ENCODE data around the gene TFF3. TPM values are rescaled to one million over a fixed set of nuclear protein-coding genes. Genes with fewer than 3 reads are reported as not detected.
A peak's percentile ranks its signal among the peaks of the same experiment; 100 is the strongest.

TFF3 gene
- total RNA-seq, 2 experiments from 2014 or later, result not detected

- H3K9me3 ChIP-seq (ENCODE audit: control insufficient read depth in 1 of 2, insufficient read depth in 1 of 2, low read length in 2 of 2), result no peaks in the 10 kb centered on the region
- H3K27ac ChIP-seq (ENCODE audit: low read depth in 1 of 2, low read length in 2 of 2), result no peak overlapping the region
- DNase-seq (no peak), ATAC-seq (ENCODE audit: poor library complexity) (no peak)
- H3K27ac Mint-ChIP-seq, result no peak overlapping the region
- peaks cover 30% of the 10 kb centered on the region for H3K36me3 Mint-ChIP-seq (ENCODE audit: low read depth)
- H3K36me3 ChIP-seq (ENCODE audit: insufficient read depth, low read length), result peaks cover 12% of the 10 kb centered on the region
- ChIA-PET POLR2A (no interaction called here), CTCF (no interaction called here)
- no peaks in the 10 kb centered on the region for H3K27me3 Mint-ChIP-seq
- H3K4me3 Mint-ChIP-seq, result no peak overlapping the region
- H3K4me1 ChIP-seq (ENCODE audit: insufficient read depth, low read length), result peaks cover 6% of the 10 kb centered on the region
- intact Hi-C loops (cut with DNase I, micrococcal nuclease), result no loop called here
- TF ChIP-seq, protein P1, sequence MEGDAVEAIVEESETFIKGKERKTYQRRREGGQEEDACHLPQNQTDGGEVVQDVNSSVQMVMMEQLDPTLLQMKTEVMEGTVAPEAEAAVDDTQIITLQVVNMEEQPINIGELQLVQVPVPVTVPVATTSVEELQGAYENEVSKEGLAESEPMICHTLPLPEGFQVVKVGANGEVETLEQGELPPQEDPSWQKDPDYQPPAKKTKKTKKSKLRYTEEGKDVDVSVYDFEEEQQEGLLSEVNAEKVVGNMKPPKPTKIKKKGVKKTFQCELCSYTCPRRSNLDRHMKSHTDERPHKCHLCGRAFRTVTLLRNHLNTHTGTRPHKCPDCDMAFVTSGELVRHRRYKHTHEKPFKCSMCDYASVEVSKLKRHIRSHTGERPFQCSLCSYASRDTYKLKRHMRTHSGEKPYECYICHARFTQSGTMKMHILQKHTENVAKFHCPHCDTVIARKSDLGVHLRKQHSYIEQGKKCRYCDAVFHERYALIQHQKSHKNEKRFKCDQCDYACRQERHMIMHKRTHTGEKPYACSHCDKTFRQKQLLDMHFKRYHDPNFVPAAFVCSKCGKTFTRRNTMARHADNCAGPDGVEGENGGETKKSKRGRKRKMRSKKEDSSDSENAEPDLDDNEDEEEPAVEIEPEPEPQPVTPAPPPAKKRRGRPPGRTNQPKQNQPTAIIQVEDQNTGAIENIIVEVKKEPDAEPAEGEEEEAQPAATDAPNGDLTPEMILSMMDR (IDR thresholded peaks at IDR 0.05), result no peak
- no peaks in the 10 kb centered on the region for H3K27me3 ChIP-seq (ENCODE audit: control insufficient read depth in 1 of 2, insufficient read depth in 2 of 2, low read length in 2 of 2)
- no peaks in the 10 kb centered on the region for H3K9me3 Mint-ChIP-seq
- no peak overlapping the region for H3K4me3 ChIP-seq (ENCODE audit: low read length)
- H3K4me1 Mint-ChIP-seq (ENCODE audit: low read depth), result peaks cover 19% of the 10 kb centered on the region
Observed at GRCh38 chr21:42300045-42300583, 15.1 kb downstream of the TFF3 start.

DNA sequence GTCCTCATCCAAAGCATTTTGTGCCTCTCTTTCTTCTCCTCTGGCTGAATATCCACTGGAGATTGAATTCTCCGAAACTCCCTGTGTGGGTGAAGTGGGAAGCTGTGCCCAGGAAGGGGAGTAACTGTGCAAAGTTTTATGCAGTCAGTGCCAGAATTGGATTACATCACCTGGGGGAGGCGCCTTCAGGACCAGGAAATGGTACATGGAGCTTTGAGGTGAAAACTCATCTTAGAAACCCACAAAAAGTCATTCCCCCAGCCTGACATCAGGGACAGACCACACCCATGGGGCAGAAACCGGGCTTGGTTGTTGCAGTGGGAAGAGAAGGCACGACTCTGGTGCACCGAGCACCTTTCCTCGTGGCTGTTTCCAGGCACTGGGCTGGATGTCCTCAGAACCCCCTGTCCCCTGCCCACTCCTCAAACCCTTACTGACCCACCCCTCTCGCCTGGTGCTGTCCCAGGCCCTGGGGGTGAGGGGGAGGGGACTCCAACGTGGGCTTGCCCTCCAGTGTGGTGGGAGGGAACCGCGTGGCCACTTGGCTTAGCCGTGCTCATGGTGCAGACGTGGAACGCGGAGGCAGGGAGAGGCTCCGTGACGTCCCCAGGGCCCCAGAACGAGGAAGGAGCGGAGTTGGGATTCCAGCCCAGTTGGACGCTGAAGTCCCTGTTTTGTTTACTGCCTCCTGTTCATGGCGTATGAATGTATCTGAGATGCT lies 15.7 kb downstream of the TFF3 start:
- H3K36me3 Mint-ChIP-seq (ENCODE audit: low read depth), result peaks cover 35% of the 10 kb centered on the region
- H3K9me3 Mint-ChIP-seq, result no peaks in the 10 kb centered on the region
- Histone ChIP-seq H3K27me3 (ENCODE audit: control insufficient read depth in 1 of 2, insufficient read depth in 2 of 2, low read length in 2 of 2) (no peaks in the 10 kb centered on the region), H3K27ac (ENCODE audit: low read depth in 1 of 2, low read length in 2 of 2) (no peak overlapping the region), H3K4me1 (ENCODE audit: insufficient read depth, low read length) (peaks cover 6% of the 10 kb centered on the region), H3K9me3 (ENCODE audit: control insufficient read depth in 1 of 2, insufficient read depth in 1 of 2, low read length in 2 of 2) (no peaks in the 10 kb centered on the region), H3K36me3 (ENCODE audit: insufficient read depth, low read length) (peaks cover 16% of the 10 kb centered on the region), H3K4me3 (ENCODE audit: low read length) (no peak overlapping the region)
- TF ChIP-seq, protein P1 (IDR thresholded peaks at IDR 0.05), result no peak
- H3K27me3 Mint-ChIP-seq, result no peaks in the 10 kb centered on the region
- DNase-seq (peak in 4 of 14 experiments; percentile 8 to 40 (median 16)), ATAC-seq (ENCODE audit: poor library complexity) (peak; percentile 77)
- peaks cover 19% of the 10 kb centered on the region for H3K4me1 Mint-ChIP-seq (ENCODE audit: low read depth)
- ChIA-PET CTCF (no interaction called here), POLR2A (no interaction called here)
- intact Hi-C loops (cut with DNase I, micrococcal nuclease), result no loop called here
- no peak overlapping the region for H3K27ac Mint-ChIP-seq
- H3K4me3 Mint-ChIP-seq, result peak overlapping the region; percentile 15

GRCh38 chr21:42298657-42299056 lies 16.6 kb downstream of the TFF3 start:
- H3K27me3 Mint-ChIP-seq, result no peaks in the 10 kb centered on the region
- Histone ChIP-seq H3K36me3 (ENCODE audit: insufficient read depth, low read length) (peaks cover 24% of the 10 kb centered on the region), H3K9me3 (ENCODE audit: control insufficient read depth in 1 of 2, insufficient read depth in 1 of 2, low read length in 2 of 2) (no peaks in the 10 kb centered on the region), H3K4me3 (ENCODE audit: low read length) (no peak overlapping the region), H3K27ac (ENCODE audit: low read depth in 1 of 2, low read length in 2 of 2) (no peak overlapping the region), H3K4me1 (ENCODE audit: insufficient read depth, low read length) (peaks cover 6% of the 10 kb centered on the region), H3K27me3 (ENCODE audit: control insufficient read depth in 1 of 2, insufficient read depth in 2 of 2, low read length in 2 of 2) (no peaks in the 10 kb centered on the region)
- H3K27ac Mint-ChIP-seq, result no peak overlapping the region
- CTCF ChIA-PET, result interaction anchor here (1.2 kb wide), 1 partner anchor 153 kb away, joined by 4 read pairs; no protein-coding TSS in a partner anchor
- peaks cover 19% of the 10 kb centered on the region for H3K4me1 Mint-ChIP-seq (ENCODE audit: low read depth)
- POLR2A ChIA-PET, result no interaction called here
- TF ChIP-seq, protein P1 (IDR thresholded peaks at IDR 0.05), result no peak
- no peak for ATAC-seq (ENCODE audit: poor library complexity)
- no peaks in the 10 kb centered on the region for H3K9me3 Mint-ChIP-seq
- no peak for DNase-seq
- H3K36me3 Mint-ChIP-seq (ENCODE audit: low read depth), result peaks cover 38% of the 10 kb centered on the region
- intact Hi-C loops (cut with DNase I, micrococcal nuclease), result no loop called here
- H3K4me3 Mint-ChIP-seq, result no peak overlapping the region
